ENCODE measurements around the gene AMOTL1. TPM values are rescaled to one million over a fixed set of nuclear protein-coding genes. Genes with fewer than 3 reads are reported as not detected.

The AMOTL1 gene
- total RNA-seq, 2 experiments from 2014 or later, result 4.4 to 4.8 TPM

GRCh38 chr11:94814272-94814976, 46.3 kb downstream of the AMOTL1 start:
- ATAC-seq (ENCODE audit: low read depth), result no peak
- POLR2A ChIA-PET, result no interaction called here
- Mint-ChIP-seq H3K27me3 (peaks cover 7% of the 10 kb centered on the region), H3K9me3 (peaks cover 5% of the 10 kb centered on the region), H3K4me3 (no peak overlapping the region), H3K27ac (no peak overlapping the region), H3K36me3 (peaks cover 13% of the 10 kb centered on the region), H3K4me1 (no peaks in the 10 kb centered on the region)
- no peak for DNase-seq

GRCh38 chr11:94815705-94816344, 47.7 kb downstream of the AMOTL1 start:
- H3K4me1 Mint-ChIP-seq, result no peaks in the 10 kb centered on the region
- peaks cover 4% of the 10 kb centered on the region for H3K27me3 Mint-ChIP-seq
- no peak for DNase-seq
- H3K4me3 Mint-ChIP-seq, result no peak overlapping the region
- POLR2A ChIA-PET, result no interaction called here
- peaks cover 5% of the 10 kb centered on the region for H3K9me3 Mint-ChIP-seq
- no peak for ATAC-seq (ENCODE audit: low read depth)
- peaks cover 13% of the 10 kb centered on the region for H3K36me3 Mint-ChIP-seq
- H3K27ac Mint-ChIP-seq, result no peak overlapping the region

GRCh38 chr11:94820480-94820879, 52.3 kb downstream of the AMOTL1 start:
- Mint-ChIP-seq H3K27ac (no peak overlapping the region), H3K36me3 (peaks cover 5% of the 10 kb centered on the region), H3K9me3 (peaks cover 5% of the 10 kb centered on the region), H3K27me3 (peaks cover 2% of the 10 kb centered on the region), H3K4me3 (no peak overlapping the region), H3K4me1 (no peaks in the 10 kb centered on the region)
- ATAC-seq (ENCODE audit: low read depth) (no peak), DNase-seq (no peak)
- POLR2A ChIA-PET, result no interaction called here

- peaks cover 2% of the 10 kb centered on the region for H3K9me3 Mint-ChIP-seq
- POLR2A ChIA-PET, result interaction anchor here (0.6 kb wide), 1 partner anchor 198 kb away, joined by 3 read pairs; no protein-coding TSS in a partner anchor
- no peak overlapping the region for H3K27ac Mint-ChIP-seq
- peaks cover 2% of the 10 kb centered on the region for H3K36me3 Mint-ChIP-seq
- ATAC-seq (ENCODE audit: low read depth) (no peak), DNase-seq (no peak)
- peaks cover 2% of the 10 kb centered on the region for H3K27me3 Mint-ChIP-seq
- H3K4me3 Mint-ChIP-seq, result no peak overlapping the region
- no peaks in the 10 kb centered on the region for H3K4me1 Mint-ChIP-seq
Observed at GRCh38 chr11:94821439-94821838, 53.3 kb downstream of the AMOTL1 start.

GRCh38 chr11:94822080-94822479, 53.9 kb downstream of the AMOTL1 start:
- no peaks in the 10 kb centered on the region for H3K9me3 Mint-ChIP-seq
- H3K4me3 Mint-ChIP-seq, result no peak overlapping the region
- no peak for ATAC-seq (ENCODE audit: low read depth)
- no peaks in the 10 kb centered on the region for H3K4me1 Mint-ChIP-seq
- H3K27ac Mint-ChIP-seq, result no peak overlapping the region
- POLR2A ChIA-PET, result no interaction called here
- H3K27me3 Mint-ChIP-seq, result no peaks in the 10 kb centered on the region
- no peak for DNase-seq
- no peaks in the 10 kb centered on the region for H3K36me3 Mint-ChIP-seq

- Mint-ChIP-seq H3K27ac (no peak overlapping the region), H3K4me1 (no peaks in the 10 kb centered on the region), H3K27me3 (no peaks in the 10 kb centered on the region), H3K36me3 (no peaks in the 10 kb centered on the region), H3K4me3 (no peak overlapping the region), H3K9me3 (no peaks in the 10 kb centered on the region)
- ATAC-seq (ENCODE audit: low read depth) (no peak), DNase-seq (no peak)
- POLR2A ChIA-PET, result no interaction called here
Observed at GRCh38 chr11:94823102-94823732, 55.1 kb downstream of the AMOTL1 start.

GRCh38 chr11:94825031-94825430, 56.9 kb downstream of the AMOTL1 start:
- Mint-ChIP-seq H3K9me3 (no peaks in the 10 kb centered on the region), H3K27ac (no peak overlapping the region), H3K36me3 (peaks cover under 1% of the 10 kb centered on the region), H3K4me1 (no peaks in the 10 kb centered on the region), H3K4me3 (no peak overlapping the region), H3K27me3 (peaks cover 2% of the 10 kb centered on the region)
- ATAC-seq (ENCODE audit: low read depth) (no peak), DNase-seq (no peak)
- POLR2A ChIA-PET, result no interaction called here

- H3K9me3 Mint-ChIP-seq, result no peaks in the 10 kb centered on the region
- peaks cover 2% of the 10 kb centered on the region for H3K27me3 Mint-ChIP-seq
- H3K4me1 Mint-ChIP-seq, result no peaks in the 10 kb centered on the region
- POLR2A ChIA-PET, result no interaction called here
- H3K27ac Mint-ChIP-seq, result no peak overlapping the region
- no peak overlapping the region for H3K4me3 Mint-ChIP-seq
- no peak for DNase-seq
- no peak for ATAC-seq (ENCODE audit: low read depth)
- H3K36me3 Mint-ChIP-seq, result peaks cover 2% of the 10 kb centered on the region
Observed at GRCh38 chr11:94825481-94825880, 57.3 kb downstream of the AMOTL1 start.

- H3K27ac Mint-ChIP-seq, result no peak overlapping the region
- peaks cover 2% of the 10 kb centered on the region for H3K36me3 Mint-ChIP-seq
- ATAC-seq (ENCODE audit: low read depth), result no peak
- H3K4me1 Mint-ChIP-seq, result no peaks in the 10 kb centered on the region
- peaks cover 2% of the 10 kb centered on the region for H3K27me3 Mint-ChIP-seq
- no peaks in the 10 kb centered on the region for H3K9me3 Mint-ChIP-seq
- POLR2A ChIA-PET, result no interaction called here
- H3K4me3 Mint-ChIP-seq, result no peak overlapping the region
- no peak for DNase-seq
Observed at GRCh38 chr11:94826415-94826814, 58.3 kb downstream of the AMOTL1 start.

GRCh38 chr11:94828088-94828487, 59.9 kb downstream of the AMOTL1 start:
- Mint-ChIP-seq H3K36me3 (peaks cover 2% of the 10 kb centered on the region), H3K4me1 (no peaks in the 10 kb centered on the region), H3K4me3 (no peak overlapping the region), H3K27ac (no peak overlapping the region), H3K27me3 (peaks cover 2% of the 10 kb centered on the region), H3K9me3 (no peaks in the 10 kb centered on the region)
- POLR2A ChIA-PET, result no interaction called here
- ATAC-seq (ENCODE audit: low read depth) (no peak), DNase-seq (no peak)

- peaks cover 2% of the 10 kb centered on the region for H3K27me3 Mint-ChIP-seq
- H3K4me1 Mint-ChIP-seq, result no peaks in the 10 kb centered on the region
- POLR2A ChIA-PET, result no interaction called here
- no peaks in the 10 kb centered on the region for H3K9me3 Mint-ChIP-seq
- DNase-seq (no peak), ATAC-seq (ENCODE audit: low read depth) (no peak)
- H3K27ac Mint-ChIP-seq, result no peak overlapping the region
- H3K4me3 Mint-ChIP-seq, result no peak overlapping the region
- H3K36me3 Mint-ChIP-seq, result peaks cover 2% of the 10 kb centered on the region
Observed at GRCh38 chr11:94830722-94831510, 62.8 kb downstream of the AMOTL1 start.

GRCh38 chr11:94831529-94831928, 63.4 kb downstream of the AMOTL1 start:
- no peak for ATAC-seq (ENCODE audit: low read depth)
- H3K9me3 Mint-ChIP-seq, result no peaks in the 10 kb centered on the region
- DNase-seq, result no peak
- peaks cover 2% of the 10 kb centered on the region for H3K36me3 Mint-ChIP-seq
- POLR2A ChIA-PET, result no interaction called here
- H3K27me3 Mint-ChIP-seq, result peaks cover 2% of the 10 kb centered on the region
- H3K4me1 Mint-ChIP-seq, result no peaks in the 10 kb centered on the region
- H3K27ac Mint-ChIP-seq, result no peak overlapping the region
- no peak overlapping the region for H3K4me3 Mint-ChIP-seq

GRCh38 chr11:94832604-94833235, 64.6 kb downstream of the AMOTL1 start:
- no peak for DNase-seq
- ATAC-seq (ENCODE audit: low read depth), result no peak
- Mint-ChIP-seq H3K36me3 (peaks cover 2% of the 10 kb centered on the region), H3K4me3 (no peak overlapping the region), H3K9me3 (no peaks in the 10 kb centered on the region), H3K27ac (no peak overlapping the region), H3K27me3 (peaks cover 2% of the 10 kb centered on the region), H3K4me1 (no peaks in the 10 kb centered on the region)
- POLR2A ChIA-PET, result no interaction called here

Data from activated naive CD8-positive, alpha-beta T cell treated with anti-CD3 and anti-CD28 coated beads, Interleukin-2, amount 10 ng/mL, durations not matched to agents 7 days and 5 days (primary cell).